ENCODE data around the gene CLCF1. TPM values are rescaled to one million over a fixed set of nuclear protein-coding genes. Genes with fewer than 3 reads are reported as not detected.

The CLCF1 gene
- total RNA-seq, 2 donors from 2014 or later = 1.7 to 4.0 TPM

DNA sequence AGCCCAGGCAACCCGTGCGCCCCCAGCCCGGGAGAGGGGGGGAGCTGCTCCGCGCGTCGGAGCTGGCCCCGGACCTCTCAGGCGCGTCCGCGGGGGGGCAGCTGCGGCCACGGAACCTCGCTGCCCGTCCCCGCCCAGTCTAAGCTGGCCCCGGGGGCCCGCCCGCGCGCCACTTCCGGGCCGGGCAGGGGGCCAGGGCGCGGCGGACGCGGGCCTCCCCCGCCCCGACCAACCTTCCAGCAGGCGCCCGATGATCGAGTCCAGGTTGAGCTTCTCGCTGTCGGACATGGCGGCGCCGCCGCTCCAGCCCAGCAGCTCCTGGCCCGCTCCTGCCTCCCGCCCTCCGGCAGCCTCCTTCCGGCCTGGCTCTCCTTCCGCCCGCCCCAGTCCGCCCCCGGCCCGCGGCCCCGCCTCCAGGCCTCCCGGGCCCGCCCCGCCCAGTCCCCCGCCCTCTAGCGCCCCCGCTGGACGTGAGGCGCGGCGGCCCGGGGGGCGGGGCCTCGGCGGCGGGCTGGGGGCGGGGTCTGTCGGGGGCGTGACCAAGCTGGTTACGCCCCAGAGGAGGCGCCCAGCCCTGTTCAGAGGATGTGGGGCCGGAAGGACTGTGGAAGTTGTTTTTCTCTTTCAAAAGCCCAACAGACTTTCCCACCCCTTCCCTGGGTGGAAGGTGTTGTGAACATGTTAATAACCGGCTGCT lies 28.2 kb upstream of the CLCF1 start, which contains the start of gene PPP1CA:
Gene PPP1CA (minus strand): TSS at position 364 of the 697 bp plus-strand sequence. CDS start 76 bp downstream, at position 288.
- peaks cover 14% of the 10 kb centered on the region for H3K4me1 ChIP-seq
- H3K9ac ChIP-seq (ENCODE audit: low read depth in 2 of 2, low read length in 2 of 2) = peak within 1 kb of the TSS; percentile 96 to 97
- TF ChIP-seq, protein P1, sequence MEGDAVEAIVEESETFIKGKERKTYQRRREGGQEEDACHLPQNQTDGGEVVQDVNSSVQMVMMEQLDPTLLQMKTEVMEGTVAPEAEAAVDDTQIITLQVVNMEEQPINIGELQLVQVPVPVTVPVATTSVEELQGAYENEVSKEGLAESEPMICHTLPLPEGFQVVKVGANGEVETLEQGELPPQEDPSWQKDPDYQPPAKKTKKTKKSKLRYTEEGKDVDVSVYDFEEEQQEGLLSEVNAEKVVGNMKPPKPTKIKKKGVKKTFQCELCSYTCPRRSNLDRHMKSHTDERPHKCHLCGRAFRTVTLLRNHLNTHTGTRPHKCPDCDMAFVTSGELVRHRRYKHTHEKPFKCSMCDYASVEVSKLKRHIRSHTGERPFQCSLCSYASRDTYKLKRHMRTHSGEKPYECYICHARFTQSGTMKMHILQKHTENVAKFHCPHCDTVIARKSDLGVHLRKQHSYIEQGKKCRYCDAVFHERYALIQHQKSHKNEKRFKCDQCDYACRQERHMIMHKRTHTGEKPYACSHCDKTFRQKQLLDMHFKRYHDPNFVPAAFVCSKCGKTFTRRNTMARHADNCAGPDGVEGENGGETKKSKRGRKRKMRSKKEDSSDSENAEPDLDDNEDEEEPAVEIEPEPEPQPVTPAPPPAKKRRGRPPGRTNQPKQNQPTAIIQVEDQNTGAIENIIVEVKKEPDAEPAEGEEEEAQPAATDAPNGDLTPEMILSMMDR (IDR thresholded peaks at IDR 0.05) = peak; percentile 21
- intact Hi-C loops (cut with DNase I) = no loop called here
- H3K36me3 ChIP-seq = peaks cover 17% of the 10 kb centered on the region
- H3K9me3 ChIP-seq = no peaks in the 10 kb centered on the region
- peak within 1 kb of the TSS; percentile 94 for H3K4me3 ChIP-seq
- H3K27ac ChIP-seq = peak within 1 kb of the TSS; percentile 92
- peak; percentile 93 for DNase-seq
- no peaks in the 10 kb centered on the region for H3K27me3 ChIP-seq

DNA sequence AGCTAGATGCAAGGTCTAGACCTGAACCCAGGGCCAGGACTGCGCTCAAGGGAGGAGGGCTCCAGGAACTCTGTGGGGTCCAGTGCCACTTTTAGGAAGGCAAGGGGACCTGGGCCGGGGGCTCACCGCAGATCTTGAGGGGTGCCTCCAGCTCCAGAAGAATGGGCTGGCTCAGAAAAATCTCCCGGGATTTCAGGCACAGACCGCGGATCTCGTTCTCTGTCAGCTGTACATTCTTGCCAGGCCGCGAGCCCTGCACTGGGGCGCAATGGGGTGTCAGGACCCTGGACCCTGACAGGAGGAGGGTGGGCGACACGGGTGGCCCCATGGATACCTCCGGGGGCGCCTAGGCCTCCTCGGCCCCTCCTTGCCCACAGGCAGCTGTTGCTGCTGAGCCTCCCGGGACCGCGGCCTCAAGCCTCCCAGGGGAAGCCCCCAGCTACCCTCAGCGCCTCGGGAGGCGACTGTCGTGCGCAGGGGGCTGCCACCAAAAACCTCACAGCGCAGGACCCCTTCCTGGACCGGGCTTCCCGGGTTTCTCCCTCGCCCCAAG lies 27.6 kb upstream of the CLCF1 start:
- TF ChIP-seq, protein P1 (IDR thresholded peaks at IDR 0.05) = no peak
- DNase-seq = no peak
- Histone ChIP-seq H3K27me3 (no peaks in the 10 kb centered on the region), H3K27ac (peak overlapping the region; percentile 92), H3K9ac (ENCODE audit: low read depth in 2 of 2, low read length in 2 of 2) (peak overlapping the region; percentile 96 to 97), H3K4me3 (peak overlapping the region; percentile 94), H3K9me3 (no peaks in the 10 kb centered on the region), H3K4me1 (peaks cover 14% of the 10 kb centered on the region), H3K36me3 (peaks cover 17% of the 10 kb centered on the region)
- intact Hi-C loops (cut with DNase I) = no loop called here

DNA sequence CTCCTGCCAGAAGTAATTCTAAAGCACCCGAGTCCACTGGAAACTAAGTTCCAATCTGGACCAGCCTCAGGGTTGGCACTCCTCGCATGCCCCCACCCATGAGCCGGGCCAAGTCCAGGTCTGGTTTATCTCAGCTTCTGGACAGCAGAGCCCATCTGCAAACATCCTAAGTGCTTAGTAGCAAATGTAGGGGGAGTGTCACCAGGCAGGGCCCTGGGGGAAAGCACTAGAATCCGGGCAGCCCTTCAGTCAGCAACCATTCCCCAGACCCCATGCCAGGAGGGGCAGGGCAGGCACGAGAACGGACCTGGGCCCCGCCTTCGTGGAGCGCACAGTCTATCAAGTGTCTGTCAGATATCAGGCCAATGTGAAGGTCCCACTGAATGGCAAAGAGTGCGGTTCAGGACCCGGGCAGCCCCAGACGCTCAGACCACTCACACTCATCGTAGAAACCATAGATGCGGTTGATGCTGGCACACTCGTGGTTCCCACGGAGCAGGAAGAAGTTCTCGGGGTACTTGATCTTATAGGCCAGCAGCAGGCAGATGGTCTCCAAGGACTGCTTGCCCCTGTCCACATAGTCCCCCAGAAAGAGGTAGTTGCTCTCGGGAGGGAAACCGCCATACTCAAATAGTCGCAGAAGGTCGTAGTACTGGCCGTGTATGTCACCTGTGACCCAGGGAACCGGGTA lies 27.0 kb upstream of the CLCF1 start:
- Histone ChIP-seq H3K4me1 (peaks cover 14% of the 10 kb centered on the region), H3K27ac (peak overlapping the region; percentile 92), H3K9me3 (no peaks in the 10 kb centered on the region), H3K4me3 (peak overlapping the region; percentile 94), H3K27me3 (no peaks in the 10 kb centered on the region), H3K9ac (ENCODE audit: low read depth in 2 of 2, low read length in 2 of 2) (peak overlapping the region; percentile 96 to 97), H3K36me3 (peaks cover 17% of the 10 kb centered on the region)
- intact Hi-C loops (cut with DNase I) = no loop called here
- DNase-seq = peak; percentile 53
- TF ChIP-seq, protein P1 (IDR thresholded peaks at IDR 0.05) = no peak

DNA sequence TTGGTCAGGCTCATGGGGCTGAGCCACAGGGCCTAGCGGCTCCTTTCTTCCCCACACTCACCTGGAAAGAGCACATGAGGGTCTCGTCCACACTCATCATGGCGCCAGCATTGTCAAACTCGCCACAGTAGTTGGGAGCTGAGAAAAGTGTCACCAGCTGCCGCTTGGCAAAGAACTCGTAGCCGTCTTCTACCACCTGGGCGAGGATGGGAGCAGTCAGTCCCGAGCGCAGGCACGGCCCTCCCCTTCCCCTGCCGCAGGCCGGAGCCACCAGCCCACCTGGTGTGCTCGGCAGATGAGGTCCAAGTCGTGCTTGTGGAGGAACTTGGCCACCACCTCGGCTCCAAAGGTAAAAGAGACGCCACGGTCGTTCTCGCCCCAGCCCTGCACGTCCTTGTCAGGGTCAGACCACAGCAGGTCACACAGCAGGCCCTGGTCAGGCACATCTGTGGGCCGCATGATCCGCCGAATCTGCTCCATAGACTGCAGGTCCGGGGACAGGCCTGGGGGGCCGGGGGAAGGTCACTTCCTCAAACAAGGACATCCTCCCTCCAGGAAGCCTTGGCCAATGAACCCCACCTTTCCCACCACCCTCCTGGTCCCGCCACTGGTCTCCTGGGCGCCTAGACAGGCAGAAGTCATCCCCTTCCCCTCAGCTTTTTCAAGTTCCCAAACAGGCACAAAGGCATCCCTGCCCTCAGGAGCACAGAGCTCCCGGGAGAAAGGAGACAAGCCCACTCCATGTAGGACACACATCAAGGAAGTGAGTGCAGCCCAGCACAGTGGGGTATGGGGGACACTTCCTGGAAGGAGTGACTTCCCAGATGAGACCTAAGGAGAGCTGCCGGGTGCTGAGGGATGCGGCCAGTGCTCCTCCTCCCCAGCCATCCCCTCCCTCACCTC lies 25.5 kb upstream of the CLCF1 start:
- TF ChIP-seq, protein P1 (IDR thresholded peaks at IDR 0.05) = no peak
- Histone ChIP-seq H3K27ac (no peak overlapping the region), H3K4me3 (no peak overlapping the region), H3K27me3 (no peaks in the 10 kb centered on the region), H3K9ac (ENCODE audit: low read depth in 2 of 2, low read length in 2 of 2) (peak overlapping the region in 1 of 2 donors; percentile 36), H3K9me3 (no peaks in the 10 kb centered on the region), H3K4me1 (peaks cover 14% of the 10 kb centered on the region), H3K36me3 (peaks cover 17% of the 10 kb centered on the region)
- intact Hi-C loops (cut with DNase I) = no loop called here
- DNase-seq = no peak

All from colonic mucosa (tissue), 4 donors.